Stomach (tissue), 9 donors: ENCODE results near the gene GULP1. TPM values are rescaled to one million over a fixed set of nuclear protein-coding genes. Genes with fewer than 3 reads are reported as not detected.

Experiments used
- DNase-seq, 2 donors: peaks; one replicate each; pipeline versions ENCODE4 v3.0.0 to v3.0.0-alpha.2; 2013 to 2019
- H3K27ac ChIP-seq, 5 donors: fragments of 200-600 bp in 4 of 5; sonication (generic) in 4 of 5; one replicate each; pipeline ENCODE4 v1.5.1; 2013 to 2019; ENCODE audit warnings: mild to moderate bottlenecking in 1 of 5, moderate library complexity in 1 of 5
- H3K27me3 ChIP-seq, 3 donors: fragments of 200-600 bp; sonication (generic); one replicate each; pipeline ENCODE4 v1.5.1; 2017 to 2019; ENCODE audit warnings: mixed run types in 1 of 3
- H3K36me3 ChIP-seq, 4 donors: fragments of 200-600 bp; sonication (generic); 1 replicate in 3 of 4; 2 replicates in 1 of 4; pipeline ENCODE4 v1.5.1; 2016 to 2019
- H3K4me1 ChIP-seq, 4 donors: fragments of 200-600 bp; sonication (generic); one replicate each; pipeline ENCODE4 v1.5.1; 2016 to 2019
- H3K4me3 ChIP-seq, 4 donors: fragments of 200-600 bp; sonication (generic) in 3 of 4; one replicate each; pipeline ENCODE4 v1.5.1; 2016 to 2019; ENCODE audit warnings: mild to moderate bottlenecking in 1 of 4
- H3K9me3 ChIP-seq, 4 donors: fragments of 200-600 bp; sonication (generic); one replicate each; pipeline ENCODE4 v1.5.1; 2016 to 2019
- CTCF ChIP-seq, 7 experiments: fragments of 450-650 bp in 4 of 7; fragments of 200-600 bp in 3 of 7; sonication (generic) in 3 of 7; IDR thresholded peaks; one replicate each; pipeline ENCODE4 v1.5.1; 2016 to 2019; ENCODE audit warnings: antibody characterized with exemption in 7 of 7, control low read depth in 2 of 7, mild to moderate bottlenecking in 1 of 7
- EP300 ChIP-seq: sonication (generic); formaldehyde crosslinking; IDR thresholded peaks from one replicate; pipeline ENCODE4 v1.6.1; 2017; ENCODE audit warnings: antibody characterized with exemption
- POLR2A ChIP-seq, 4 donors: fragments of 450-650 bp; IDR thresholded peaks; one replicate each; pipeline ENCODE4 v1.6.1; 2016; ENCODE audit warnings: antibody characterized with exemption in 4 of 4, control low read depth in 2 of 4, mild to moderate bottlenecking in 1 of 4, moderate library complexity in 1 of 4
- POLR2AphosphoS5 ChIP-seq, 3 donors: sonication (generic); formaldehyde crosslinking; IDR thresholded peaks; one replicate each; pipeline ENCODE4 v1.6.1; 2016; ENCODE audit warnings: antibody characterized with exemption in 3 of 3
- WGBS, 5 donors: extraction: QIAGEN DNeasy Blood & Tissue Kit in 3 of 5; methylation state at CpG; one replicate each; pipeline versions ENCODE4 v1.1.5 to v1.1.7; 2013 to 2018; 5-methylcytosine and 5-hydroxymethylcytosine counted together
- intact Hi-C: fragments of 100-400 bp; cut with DNase I; formaldehyde crosslinking; loops from one replicate; pipeline ENCODE4 v1.15.1; 2023; ENCODE audit warnings: low total_unique reads
- polyA plus RNA-seq, 3 donors: library from polyadenylated mRNA; stranded (reverse); fragments of 200-250 nt; gene quantifications; one replicate each; pipeline ENCODE4 v1.2.3, GENCODE V29; 2013
- total RNA-seq, 5 donors: library from RNA; depleted of rRNA; stranded (reverse); fragments of >200 nt; gene quantifications; one replicate each; pipeline versions ENCODE4 v1.1.0 to v1.2.3, GENCODE V29; 2014 to 2016
- donor health status: healthy with polysubstance abuse.
- donor health status: Bipolar disorder and iron deficiency.
- donor health status: healthy.

Gene GULP1
- total and polyA plus RNA-seq, 8 donors = 4.9 to 179 (median 32.8) TPM

GRCh38 chr2:188609321-188610049, 317.8 kb downstream of the GULP1 start:
- peak overlapping the region in 1 of 5 donors; percentile 20 for H3K27ac ChIP-seq
- H3K4me1 ChIP-seq = peaks cover 0 to 16% (median 0%) of the 10 kb centered on the region in 4 donors
- TF ChIP-seq EP300 (no peak), POLR2AphosphoS5 (IDR thresholded peaks at IDR 0.05) (no peak), CTCF (IDR thresholded peaks at IDR 0.05) (no peak), POLR2A (IDR thresholded peaks at IDR 0.05) (no peak)
- no peak overlapping the region for H3K4me3 ChIP-seq
- H3K9me3 ChIP-seq = peaks cover 0 to 5% (median 0%) of the 10 kb centered on the region in 4 donors
- DNase-seq = no peak
- 89 to 96% (median 93%) methylated on average over 1 of the region's 1 CpG for WGBS, 5 donors
- H3K27me3 ChIP-seq = no peaks in the 10 kb centered on the region
- H3K36me3 ChIP-seq = no peaks in the 10 kb centered on the region
- intact Hi-C loops = no loop called here

DNA sequence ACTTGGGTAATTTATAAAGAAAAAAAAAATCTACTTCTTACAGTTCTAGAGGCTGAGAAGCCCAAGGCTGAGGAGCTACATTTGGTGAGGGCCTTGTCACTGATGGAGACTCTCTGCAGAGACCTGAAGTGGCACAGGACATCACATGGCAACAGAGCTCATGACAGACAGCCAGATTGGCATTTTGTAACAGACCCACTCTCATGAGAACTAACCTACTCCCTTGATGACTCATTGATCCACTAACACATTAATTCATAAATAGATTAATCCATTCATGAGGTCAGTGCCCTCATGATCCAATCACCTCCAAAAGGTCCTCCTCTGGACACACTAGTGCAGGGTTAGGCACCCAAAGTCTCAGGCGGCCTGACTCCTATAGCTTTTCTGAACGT, 318.4 kb downstream of the GULP1 start:
- H3K27me3 ChIP-seq = no peaks in the 10 kb centered on the region
- no peaks in the 10 kb centered on the region for H3K36me3 ChIP-seq
- H3K9me3 ChIP-seq = peaks cover 0 to 5% (median 0%) of the 10 kb centered on the region in 4 donors
- peak overlapping the region in 3 of 5 donors; percentile 20 to 27 (median 22) for H3K27ac ChIP-seq
- DNase-seq = no peak
- H3K4me1 ChIP-seq = peaks cover 0 to 16% (median 0%) of the 10 kb centered on the region in 4 donors
- TF ChIP-seq EP300 (no peak), POLR2A (IDR thresholded peaks at IDR 0.05) (no peak), CTCF (IDR thresholded peaks at IDR 0.05) (no peak), POLR2AphosphoS5 (IDR thresholded peaks at IDR 0.05) (no peak)
- intact Hi-C loops = no loop called here
- H3K4me3 ChIP-seq = no peak overlapping the region
- 83 to 96% (median 92%) methylated on average over 2 of the region's 2 CpGs for WGBS, 5 donors

DNA sequence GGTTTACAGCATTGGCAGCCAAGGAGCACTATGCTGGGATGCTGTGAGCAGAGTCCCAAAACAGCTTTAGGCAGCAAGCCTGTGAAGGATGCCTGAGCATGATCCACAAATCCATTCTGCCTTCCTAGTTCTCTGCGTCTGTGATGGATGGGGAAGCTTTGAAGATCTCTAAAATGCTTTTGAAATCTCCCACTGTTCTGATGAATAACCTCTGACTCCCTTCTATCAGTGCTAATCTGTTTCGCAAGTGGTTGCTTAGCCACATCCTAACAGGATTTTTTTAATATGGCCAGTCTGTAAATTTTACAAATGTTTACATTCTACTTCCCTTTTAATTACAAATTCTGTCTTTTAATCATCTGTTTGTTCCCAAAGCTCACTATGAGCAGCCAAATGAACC, 319.2 kb downstream of the GULP1 start:
- no peaks in the 10 kb centered on the region for H3K27me3 ChIP-seq
- intact Hi-C loops = no loop called here
- 48 to 75% (median 63%) methylated on average over 2 of the region's 2 CpGs for WGBS, 5 donors
- H3K36me3 ChIP-seq = no peaks in the 10 kb centered on the region
- H3K4me1 ChIP-seq = peaks cover 0 to 16% (median 0%) of the 10 kb centered on the region in 4 donors
- peak overlapping the region in 2 of 5 donors; percentile 22 to 27 for H3K27ac ChIP-seq
- no peak for TF ChIP-seq CTCF (IDR thresholded peaks at IDR 0.05)
- peak in 1 of 3 donors; percentile 5 for TF ChIP-seq POLR2AphosphoS5 (IDR thresholded peaks at IDR 0.05)
- H3K4me3 ChIP-seq = no peak overlapping the region
- DNase-seq = peak in 1 of 2 donors; percentile 28
- peaks cover 0 to 5% (median 0%) of the 10 kb centered on the region in 4 donors for H3K9me3 ChIP-seq

GRCh38 chr2:188619146-188619545, 327.5 kb downstream of the GULP1 start:
- no peak overlapping the region for H3K27ac ChIP-seq
- no peak for DNase-seq
- no peaks in the 10 kb centered on the region for H3K36me3 ChIP-seq
- no peaks in the 10 kb centered on the region for H3K27me3 ChIP-seq
- H3K9me3 ChIP-seq = peaks cover 0 to 5% (median 2%) of the 10 kb centered on the region in 4 donors
- peaks cover 0 to 4% (median 2%) of the 10 kb centered on the region in 4 donors for H3K4me1 ChIP-seq
- intact Hi-C loops = no loop called here
- H3K4me3 ChIP-seq = no peak overlapping the region
- 94 to 99% (median 96%) methylated on average over 4 of the region's 4 CpGs for WGBS, 5 donors
- TF ChIP-seq EP300 = no peak
- TF ChIP-seq CTCF (IDR thresholded peaks at IDR 0.05) = no peak
- TF ChIP-seq POLR2AphosphoS5 (IDR thresholded peaks at IDR 0.05) = no peak
- TF ChIP-seq POLR2A (IDR thresholded peaks at IDR 0.05) = no peak
